A204.1 (cell line): ENCODE data around the gene PNKP.
"Not testable (repeated sequence)": the region's sequence is repeated elsewhere in the genome, so short reads cannot be mapped to it uniquely, and the experiment has no call there.

Experiments
- FAIRE-seq: peaks from 2 replicates; lab custom pipeline; 2012; peaks lifted over from hg19 to GRCh38; lab: Jason Lieb, UNC

PNKP gene

DNA sequence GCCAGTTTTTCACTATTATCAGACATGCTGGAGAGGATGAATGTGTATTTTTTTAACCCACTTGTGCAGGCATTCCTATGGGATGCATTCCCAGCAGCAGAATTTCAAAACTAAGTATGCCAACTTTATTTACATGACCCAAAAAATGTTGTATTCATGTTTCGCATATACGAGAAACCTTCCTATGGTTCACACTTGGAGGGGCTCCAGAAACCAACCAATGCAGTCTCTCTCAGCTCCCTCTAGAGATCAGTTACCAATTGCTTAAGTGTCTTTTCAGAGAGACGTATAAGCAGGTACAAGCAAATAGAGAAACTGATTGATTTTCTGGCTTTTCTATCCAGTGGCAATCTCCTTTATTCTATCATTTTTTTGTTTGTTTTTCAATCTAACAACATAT lies 22.0 kb downstream of the PNKP start:
- FAIRE-seq = no peak

DNA sequence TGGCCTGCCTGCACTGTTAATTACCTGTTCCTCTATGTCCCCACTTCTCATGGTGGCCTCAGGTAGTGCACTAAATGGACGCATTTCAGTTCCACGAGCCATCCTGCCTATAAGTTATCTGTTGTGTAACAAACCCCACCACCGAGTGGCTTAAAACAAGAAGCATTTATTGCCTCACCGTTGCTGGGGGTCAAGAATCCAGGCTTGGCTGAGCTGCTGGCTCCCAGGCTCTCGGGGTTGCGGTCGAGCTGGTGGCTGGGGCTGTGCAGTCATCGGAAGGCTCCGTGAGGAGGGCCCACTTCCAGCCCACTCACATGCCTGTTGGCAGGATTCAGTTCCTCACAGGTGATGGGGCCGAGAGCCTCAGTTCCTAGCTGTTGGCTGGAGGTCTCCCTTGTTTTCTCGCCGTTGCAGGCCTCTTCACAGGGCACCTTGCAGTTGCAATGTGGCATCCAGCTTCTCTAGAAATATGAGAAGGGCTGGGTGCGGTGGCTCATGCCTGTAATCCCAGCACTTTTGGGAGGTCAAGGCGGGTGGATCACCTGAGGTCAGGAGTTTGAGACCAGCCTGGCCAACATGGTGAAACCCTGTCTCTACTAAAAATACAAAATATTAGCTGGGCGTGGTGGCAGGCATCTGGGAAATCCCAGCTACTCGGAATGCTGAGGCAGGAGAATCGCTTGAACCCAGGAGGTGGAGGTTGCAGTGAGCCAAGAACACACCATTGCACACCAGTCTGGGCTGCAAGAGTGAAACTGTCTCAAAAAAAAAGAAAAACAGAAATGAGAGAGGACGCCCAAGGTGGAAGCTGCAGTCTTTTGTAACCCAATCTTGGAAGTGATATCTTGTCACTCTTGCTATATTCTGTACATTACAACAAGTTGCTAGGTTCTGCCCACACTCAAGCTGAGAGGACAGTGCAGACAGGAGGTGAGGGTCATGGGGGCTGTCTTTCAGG lies 23.0 kb downstream of the PNKP start:
- no peak for FAIRE-seq

DNA sequence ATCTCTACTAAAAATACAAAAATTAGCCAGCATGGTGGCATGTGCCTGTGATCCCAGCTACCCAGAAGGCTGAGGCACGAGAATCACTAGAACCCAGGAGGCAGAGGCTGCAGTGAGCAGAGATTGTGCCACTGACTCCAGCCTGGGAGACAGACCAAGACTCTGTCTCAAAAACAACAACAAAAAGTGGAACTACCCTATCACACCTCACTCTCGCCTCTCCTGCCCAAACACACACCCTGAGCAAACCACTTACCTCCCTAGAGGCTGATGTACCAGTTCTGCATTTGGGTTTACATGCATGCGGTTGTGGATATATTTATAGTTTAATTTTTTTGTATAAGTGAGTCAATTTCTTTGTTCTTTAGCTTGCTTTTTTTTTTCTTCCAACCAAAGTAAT lies 24.1 kb downstream of the PNKP start:
- no peak for FAIRE-seq

DNA sequence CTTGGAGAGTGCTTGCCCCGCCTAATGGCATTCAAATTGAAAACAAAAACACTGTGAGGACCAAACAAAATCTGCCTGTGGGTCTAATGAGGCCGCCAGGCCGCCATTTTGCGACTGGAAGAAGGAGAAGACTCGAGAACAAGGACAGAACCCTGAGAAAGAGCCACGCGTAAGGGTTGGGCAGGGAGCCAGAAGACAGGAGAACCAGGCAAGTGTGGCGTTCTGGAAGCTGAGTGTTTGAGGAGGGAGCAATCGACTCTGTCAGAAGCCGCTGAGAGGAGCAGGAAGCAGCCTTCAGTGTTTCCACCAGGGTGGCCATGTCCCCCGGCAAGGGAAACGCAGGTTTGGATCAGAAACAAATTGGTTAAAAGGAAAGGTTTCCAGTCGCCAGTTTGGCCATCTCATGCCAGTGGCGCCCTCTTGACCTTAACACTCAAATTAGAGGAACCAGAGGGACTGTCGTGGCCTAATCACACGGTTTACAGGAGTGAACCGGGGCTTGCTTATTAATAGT lies 26.6 kb downstream of the PNKP start:
- FAIRE-seq = no peak

DNA sequence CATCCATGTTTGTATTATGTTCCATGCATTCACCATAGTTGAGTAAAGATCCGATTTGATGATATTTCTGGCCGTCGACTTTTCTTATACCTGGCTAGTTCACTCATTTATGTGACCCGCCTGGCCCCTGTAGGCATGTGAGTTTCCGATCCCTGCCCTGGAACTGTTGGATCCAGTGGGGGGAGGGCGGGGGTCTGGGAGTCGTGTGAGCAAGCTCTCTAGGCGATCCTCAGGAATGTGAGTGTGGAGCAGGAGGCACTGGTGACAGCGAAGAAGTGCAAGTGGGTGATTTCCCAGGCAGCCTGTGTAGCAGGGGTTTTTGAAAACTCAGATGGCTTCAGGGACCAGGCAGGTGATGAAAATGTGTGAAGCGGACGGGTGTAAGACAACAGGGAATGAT lies 27.1 kb downstream of the PNKP start:
- no peak for FAIRE-seq

DNA sequence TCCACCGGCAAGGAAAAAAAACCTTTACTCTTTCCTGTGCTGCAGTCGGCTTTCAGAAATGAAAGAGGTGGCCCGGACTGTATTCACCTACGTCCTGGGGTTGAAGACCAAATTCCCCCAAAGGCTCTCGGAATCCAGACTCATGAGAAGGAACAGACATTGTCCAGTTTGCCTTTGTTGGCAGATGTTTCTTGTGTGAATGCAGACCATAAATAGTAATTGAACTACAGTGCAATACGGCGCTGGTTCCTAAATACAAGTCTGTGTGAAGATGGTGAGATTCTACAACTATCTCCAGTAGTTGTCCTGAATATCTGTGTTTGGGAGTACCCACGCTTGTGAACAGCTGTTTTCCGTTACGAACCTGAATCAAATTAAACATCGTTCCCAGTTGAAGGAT lies 27.7 kb downstream of the PNKP start:
- no peak for FAIRE-seq

DNA sequence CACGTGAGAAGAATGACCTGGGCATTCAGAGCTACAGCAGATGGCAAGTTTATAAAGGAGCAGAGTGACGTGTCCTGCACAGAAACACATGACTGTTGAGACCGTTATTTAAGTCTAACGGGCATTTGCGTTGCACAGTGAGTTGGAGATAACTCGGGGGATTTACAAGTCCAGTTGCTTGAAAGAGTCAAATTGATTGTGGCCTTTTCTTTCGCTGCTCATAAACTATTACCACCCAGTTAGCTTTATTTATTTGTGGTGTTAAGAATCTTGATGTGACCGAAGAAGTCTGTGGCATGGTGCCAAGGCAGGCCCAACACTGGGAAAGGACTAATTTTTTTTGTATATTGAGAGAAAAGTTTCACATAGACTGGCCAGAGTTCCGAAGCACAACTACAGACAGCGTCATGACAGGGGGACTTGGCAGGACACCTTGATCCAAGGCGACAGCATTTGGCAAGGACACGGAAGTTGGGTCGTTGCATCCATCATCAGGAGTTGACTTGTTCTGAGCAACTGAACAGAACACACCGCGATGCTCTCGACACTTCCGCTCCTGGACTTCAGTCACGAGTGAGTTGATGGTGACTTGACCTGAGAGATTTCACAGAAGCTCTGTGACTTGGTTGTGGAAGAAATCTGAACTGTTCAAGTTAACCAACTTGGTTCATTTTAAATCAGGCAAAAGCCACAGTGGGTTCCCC lies 28.3 kb downstream of the PNKP start:
- no peak for FAIRE-seq

DNA sequence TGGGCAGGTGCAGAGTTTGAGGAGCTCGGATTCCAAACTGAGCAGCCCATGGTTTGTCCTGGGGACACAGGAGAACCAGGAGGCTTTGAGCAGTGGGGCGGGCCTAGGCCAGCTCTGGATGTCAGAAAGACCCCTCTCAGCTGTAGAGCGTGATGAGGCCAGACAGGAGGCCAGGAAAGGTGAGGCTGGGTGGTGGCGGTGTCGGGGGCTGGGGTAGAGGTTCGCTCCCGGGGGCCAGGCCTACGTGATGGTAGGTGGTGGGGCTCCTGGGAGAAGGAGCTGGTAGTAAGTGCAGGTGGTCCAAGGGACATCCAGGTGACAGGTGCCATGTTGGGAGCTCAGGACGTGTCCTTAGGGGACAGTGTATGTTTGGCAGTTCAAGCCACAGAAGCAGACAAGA lies 30.0 kb downstream of the PNKP start:
- FAIRE-seq = no peak

DNA sequence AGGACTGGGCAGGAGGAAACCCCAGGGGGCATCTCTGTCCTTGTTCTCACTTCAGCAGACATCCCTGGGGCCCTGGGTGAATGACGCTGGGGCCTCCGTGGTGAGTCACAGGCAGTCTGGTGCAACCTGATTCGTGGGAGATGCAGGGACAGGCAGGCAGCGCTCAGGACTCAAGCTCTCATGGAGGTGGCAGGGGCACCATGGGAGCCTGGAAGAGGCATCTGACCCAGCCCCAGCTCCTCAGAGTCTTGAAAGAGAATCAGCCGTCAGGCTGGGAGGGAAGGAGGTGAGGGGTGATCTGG lies 30.4 kb downstream of the PNKP start:
- no peak for FAIRE-seq

DNA sequence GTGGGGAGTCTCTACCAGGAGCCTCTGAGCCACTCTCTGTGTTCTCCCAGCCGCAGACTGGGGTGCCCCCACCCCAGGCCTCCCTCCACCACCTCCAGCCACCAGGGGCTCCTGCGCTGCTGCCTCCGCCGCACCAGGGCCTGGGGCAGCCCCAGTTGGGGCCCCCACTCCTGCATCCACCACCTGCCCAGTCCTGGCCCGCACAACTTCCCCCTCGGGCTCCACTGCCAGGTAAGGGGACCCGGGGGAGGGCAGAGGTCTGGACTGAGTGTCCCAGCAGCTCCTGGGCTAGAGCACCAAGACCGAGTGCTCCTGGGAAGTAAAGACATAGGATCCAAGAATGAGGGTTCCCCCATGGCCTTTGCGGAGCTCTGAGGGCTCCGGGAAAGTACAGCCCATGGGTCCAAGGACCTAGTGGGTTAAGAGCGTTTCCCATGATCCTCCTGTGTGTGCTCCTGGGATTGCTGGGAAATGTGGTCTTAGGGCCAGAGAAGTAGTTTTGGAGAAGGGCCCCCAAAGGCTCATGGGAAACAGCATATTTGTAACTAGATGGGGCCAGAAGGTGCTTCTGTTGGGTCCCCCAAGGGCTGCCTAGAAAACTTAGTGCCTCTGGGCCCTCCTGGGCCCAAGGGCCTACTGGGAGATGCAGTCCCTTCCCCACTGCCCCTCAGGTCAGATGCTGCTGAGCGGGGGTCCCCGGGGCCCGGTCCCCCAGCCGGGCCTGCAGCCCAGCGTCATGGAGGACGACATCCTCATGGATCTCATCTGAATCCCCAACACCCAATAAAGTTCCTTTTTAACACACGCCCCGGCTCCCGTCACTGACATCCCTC lies 31.0 kb downstream of the PNKP start:
- FAIRE-seq = no peak

DNA sequence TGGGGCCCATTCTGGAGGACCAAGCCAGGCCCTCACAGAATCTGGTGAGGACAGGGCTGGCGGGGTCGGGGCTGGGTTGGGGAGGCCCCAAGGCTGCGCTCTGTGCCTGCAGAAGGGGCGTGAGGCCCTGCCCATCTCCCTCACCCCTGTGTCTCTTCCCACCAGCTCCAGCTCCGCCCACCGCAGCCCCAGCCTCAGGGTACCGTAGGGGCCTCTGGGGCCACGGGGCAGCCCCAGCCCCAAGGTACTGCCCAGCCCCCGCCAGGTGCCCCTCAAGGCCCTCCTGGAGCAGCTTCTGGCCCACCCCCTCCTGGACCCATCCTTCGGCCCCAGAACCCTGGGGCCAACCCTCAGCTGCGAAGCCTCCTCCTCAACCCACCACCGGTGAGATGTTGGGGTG lies 31.8 kb downstream of the PNKP start:
- FAIRE-seq = no peak

DNA sequence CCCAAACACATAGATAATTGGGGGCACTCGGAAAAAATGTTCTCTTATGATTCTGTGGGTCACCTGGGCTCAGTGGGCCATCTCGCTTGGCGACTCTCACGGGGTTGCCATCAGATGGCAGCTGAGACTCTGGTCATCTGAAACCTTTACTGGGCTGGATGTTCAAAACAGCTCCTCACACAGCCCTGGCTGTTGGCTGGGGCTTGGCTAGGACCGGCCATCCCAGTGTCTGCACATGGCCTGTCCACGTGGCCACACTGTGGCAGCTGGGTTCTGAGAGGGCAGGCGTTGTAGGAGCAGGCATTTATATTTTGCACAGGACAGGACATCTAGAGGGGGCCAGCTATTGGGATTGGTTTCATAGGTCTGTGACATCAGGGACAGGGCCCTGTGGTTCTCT lies 33.8 kb downstream of the PNKP start:
- no peak for FAIRE-seq

DNA sequence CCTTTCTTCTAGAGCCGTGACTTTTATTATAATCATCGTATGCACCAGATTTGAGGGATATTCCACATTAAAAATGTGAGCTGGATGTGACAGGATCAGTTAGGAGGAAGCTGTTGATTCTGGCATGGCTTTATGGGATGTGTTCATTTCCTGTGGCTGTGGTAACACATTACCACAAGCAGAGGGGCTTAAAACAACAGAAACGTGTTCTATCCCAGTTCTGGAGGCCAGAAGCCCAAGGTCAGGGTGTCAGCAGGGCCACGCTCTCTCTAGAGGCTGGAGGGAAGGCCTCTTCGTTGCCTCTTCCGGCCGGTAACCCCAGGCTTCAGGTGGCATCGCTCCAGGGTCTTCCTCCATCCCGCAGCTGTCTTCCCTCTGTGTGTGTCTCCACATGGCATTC lies 34.8 kb downstream of the PNKP start:
- FAIRE-seq = no peak

DNA sequence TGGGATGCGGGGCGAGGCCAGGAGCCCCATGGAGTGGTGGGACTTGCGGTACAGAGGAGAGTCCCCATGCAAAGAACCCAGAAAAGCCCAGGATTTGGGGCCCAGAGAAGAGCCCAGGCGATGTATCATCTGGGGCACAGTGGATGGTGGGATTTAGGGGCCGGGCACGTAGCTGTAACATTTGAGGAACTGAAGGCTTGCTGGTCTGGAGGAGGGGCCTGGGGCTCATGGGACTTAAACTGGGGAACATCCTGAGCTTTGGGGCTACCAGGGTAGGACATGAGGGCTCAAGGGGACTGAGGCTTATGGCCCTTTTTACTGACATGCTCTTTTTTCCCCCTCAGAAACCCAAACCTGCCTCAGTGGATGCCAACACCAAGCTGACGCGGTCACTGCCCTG lies 35.8 kb downstream of the PNKP start:
- FAIRE-seq = no peak

DNA sequence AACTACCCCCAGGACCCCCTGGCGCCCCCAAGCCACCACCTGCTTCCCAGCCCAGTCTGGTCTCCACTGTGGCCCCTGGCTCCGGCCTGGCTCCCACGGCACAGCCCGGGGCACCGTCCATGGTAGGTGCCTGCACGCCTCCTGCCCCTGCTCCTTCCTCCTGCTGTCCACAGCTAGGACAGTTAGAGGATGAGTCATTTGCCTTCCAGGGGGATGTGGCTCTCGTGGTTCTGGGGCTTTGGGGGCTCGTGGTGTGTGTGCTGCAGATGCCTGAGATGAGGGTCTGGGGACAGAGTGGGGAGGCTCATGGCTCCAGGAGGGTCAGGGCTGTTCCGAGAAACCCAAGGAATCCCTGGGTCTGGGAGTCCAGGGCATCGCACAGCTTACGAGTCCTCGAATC lies 36.6 kb downstream of the PNKP start:
- FAIRE-seq = no peak

DNA sequence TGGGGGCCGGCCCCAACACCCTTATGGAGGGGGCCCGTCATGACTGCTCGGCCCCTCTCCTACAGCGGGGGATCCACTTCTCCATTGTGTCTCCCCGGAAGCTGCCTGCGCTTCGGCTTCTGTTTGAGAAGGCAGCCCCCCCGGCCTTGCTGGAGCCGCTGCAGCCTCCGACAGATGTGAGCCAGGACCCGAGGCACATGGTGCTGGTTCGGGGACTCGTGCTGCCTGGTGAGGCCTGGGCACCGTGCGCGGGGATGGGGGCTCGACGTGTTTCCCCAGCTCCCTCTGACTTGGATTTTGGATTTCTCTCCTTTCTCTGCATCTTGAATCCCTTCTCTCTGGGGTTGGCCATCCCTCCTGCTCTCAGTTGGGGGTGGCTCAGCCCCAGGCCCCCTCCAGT lies 37.7 kb downstream of the PNKP start:
- FAIRE-seq = no peak

DNA sequence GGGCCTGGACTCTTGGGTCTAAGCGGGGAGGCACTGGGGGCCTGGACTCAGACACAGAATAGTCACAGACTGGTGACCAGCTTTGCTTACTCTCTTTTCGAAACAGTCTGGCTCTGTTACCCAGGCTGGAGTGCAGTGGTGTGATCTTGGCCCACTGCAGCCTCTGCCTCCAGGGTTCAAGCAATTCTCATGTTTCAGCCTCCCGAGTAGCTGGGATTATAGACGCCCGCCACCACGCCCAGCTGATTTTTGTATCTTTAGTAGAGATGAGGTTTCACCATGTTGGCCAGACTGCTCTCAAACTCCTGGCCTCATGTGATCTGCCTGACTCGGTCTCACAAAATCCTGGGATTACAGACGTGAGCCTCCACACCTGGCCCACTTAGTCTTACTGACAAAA lies 38.2 kb downstream of the PNKP start:
- no peak for FAIRE-seq

DNA sequence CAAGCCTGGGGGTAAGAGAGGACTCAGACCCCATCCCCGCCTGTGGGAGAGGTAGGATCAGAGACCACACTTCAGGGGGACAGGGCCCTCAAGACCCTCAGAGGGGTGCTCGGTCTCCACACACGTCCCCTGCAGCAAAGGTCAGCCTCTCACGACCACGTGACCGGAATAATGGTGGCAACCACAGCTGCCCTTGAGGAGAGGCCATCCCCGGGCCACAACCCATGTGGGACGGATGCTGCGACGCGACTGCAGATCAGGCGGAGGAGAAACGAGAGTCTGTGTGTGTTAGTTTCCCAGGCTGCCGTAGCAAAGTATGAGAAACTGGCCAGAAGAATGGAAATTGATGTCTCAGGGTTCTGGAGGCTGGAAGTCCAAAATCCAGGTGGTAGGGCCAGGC lies 40.3 kb downstream of the PNKP start:
- FAIRE-seq = no peak

DNA sequence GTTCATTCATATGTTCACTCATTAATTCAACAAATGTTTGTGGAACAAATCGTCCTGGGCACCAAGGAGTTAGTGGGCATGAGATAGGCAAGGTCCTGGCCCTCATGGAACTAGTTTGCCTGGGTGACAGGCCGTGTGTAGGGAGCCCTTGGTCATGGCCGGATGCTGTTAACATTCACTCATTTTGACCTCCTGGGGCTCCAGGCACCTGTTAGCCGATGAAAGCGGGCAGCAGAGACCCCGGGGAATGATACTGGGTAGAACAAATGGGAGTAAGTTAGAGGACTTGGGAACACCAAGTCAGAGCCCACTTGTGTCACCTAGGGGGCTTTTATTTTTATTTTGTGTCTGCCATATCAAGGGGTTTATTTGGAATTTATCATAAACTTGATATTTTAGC lies 42.7 kb downstream of the PNKP start:
- FAIRE-seq = no peak

DNA sequence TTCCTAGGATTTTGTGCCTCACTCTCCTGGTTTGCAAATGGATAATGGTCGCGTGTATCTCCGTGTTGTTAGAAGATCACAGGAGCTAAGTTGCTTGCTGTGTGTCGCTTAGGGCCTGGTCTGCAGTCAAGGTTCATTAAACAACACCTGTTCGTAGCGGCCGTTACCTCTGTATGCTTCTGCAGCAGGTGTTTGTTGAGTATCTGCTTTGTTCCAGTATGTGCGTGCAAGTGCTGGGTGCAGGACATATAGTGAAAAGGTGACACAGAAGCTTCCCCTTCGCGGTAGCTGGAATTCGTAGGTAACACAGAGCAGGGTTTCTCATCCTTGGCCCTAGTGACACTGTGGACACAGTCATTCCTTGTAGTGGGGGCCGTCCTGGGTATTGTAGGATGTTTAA lies 43.9 kb downstream of the PNKP start:
- no peak for FAIRE-seq

DNA sequence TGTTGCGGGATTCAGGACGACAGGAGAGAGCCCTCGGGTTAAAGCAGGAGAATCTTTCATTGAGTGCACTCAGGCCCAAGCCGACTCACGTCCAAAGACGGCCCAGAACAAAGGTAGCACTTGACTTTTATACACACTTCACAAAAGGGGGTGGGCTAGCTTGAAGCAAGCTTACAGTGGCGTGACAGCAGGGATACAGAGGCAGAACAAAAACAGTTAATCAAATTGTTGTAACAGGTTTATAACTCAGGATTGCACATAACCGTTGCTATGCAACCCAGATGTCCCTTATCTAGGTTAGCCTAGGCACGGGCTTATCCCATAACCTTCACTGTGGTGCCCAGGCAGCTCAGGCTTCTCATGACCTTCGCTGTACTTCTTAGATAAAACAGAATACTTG lies 47.3 kb downstream of the PNKP start:
- FAIRE-seq = no peak

DNA sequence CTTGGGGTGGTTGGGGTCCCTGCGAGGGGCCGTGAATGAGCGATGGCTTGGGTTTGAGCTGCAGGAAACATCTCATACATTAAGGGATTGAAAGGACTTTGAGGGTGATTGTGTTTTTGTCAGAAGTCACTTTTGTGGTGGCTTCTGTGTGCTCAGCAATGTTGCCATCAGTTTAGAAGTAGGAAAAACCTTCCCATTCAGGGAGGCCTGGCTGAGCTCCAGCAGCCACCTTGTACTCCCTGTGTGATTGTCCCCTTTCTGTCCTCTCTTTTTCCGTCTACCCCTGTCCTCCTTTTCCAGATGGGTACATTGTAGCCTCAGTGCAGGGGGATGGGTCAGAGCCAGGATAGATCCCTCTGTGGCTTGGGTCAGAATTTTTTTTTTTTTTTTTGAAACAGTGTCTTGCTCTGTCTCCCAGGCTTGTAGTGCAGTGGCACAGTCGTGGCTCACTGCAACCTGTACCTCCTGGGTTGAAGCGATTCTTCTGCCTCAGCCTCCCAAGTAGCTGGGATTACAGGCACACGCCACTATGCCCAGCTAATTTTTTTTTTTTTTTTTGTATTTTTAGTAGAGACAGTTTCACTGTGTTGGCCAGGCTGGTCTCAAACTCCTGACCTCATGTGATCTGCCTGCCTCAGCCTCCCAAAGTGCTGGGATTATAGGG lies 47.8 kb downstream of the PNKP start:
- not testable (repeated sequence) for FAIRE-seq
